CD4-positive, alpha-beta memory T cell (primary cell): ENCODE measurements around the gene SLC7A5. TPM values are rescaled to one million over a fixed set of nuclear protein-coding genes. Genes with fewer than 3 reads are reported as not detected.
A peak's percentile ranks its signal among the peaks of the same experiment; 100 is the strongest.
"Not testable (repeated sequence)": the region's sequence is repeated elsewhere in the genome, so short reads cannot be mapped to it uniquely, and the experiment has no call there.

Source experiments
- CTCF ChIA-PET: fragments of 350-600 bp; sonication (Branson Sonifier 250); formaldehyde crosslinking; loops from one replicate; lab custom pipeline; 2021; ENCODE audit warnings: inconsistent platforms; ENCODE audit not compliant: partially characterized antibody; lab: Charles Lee
- POLR2A ChIA-PET: fragments of 350-600 bp; sonication (Branson Sonifier 250); formaldehyde crosslinking; loops from one replicate; lab custom pipeline; 2021; ENCODE audit not compliant: partially characterized antibody; lab: Charles Lee
- DNase-seq, 5 donors: peaks; one replicate each; pipeline versions ENCODE4 v3.0.0 to v3.0.0-alpha.2; 2020 to 2022; ENCODE audit warnings: mixed read lengths in 1 of 5
- H3K27ac ChIP-seq: one replicate; pipeline ENCODE4 v1.7.0; 2013; ENCODE audit warnings: low read depth, low read length
- H3K27me3 ChIP-seq: 2 replicates; pipeline ENCODE4 v1.7.0; 2013; ENCODE audit warnings: mild to moderate bottlenecking, low read length, moderate library complexity; ENCODE audit not compliant: insufficient read depth
- H3K36me3 ChIP-seq: 2 replicates; pipeline ENCODE4 v1.7.0; 2013; ENCODE audit warnings: mild to moderate bottlenecking, low read length, moderate library complexity; ENCODE audit not compliant: insufficient read depth
- H3K4me1 ChIP-seq: 2 replicates; pipeline ENCODE4 v1.7.0; 2013; ENCODE audit warnings: mild to moderate bottlenecking, low read length, moderate library complexity; ENCODE audit not compliant: insufficient read depth
- H3K4me3 ChIP-seq, 2 donors: one replicate each; pipeline ENCODE4 v1.7.0; 2013; ENCODE audit warnings: low read length in 2 of 2, mild to moderate bottlenecking in 1 of 2
- H3K9me3 ChIP-seq, 2 donors: one replicate each; pipeline ENCODE4 v1.7.0; 2013; ENCODE audit warnings: low read length in 2 of 2, control low read depth in 1 of 2; ENCODE audit not compliant: control insufficient read depth in 1 of 2
- H3K27ac Mint-ChIP-seq, 7 donors: one replicate each; pipeline ENCODE4 v1.8.0; 2020 to 2021; ENCODE audit warnings: mixed read lengths in 7 of 7, mild to moderate bottlenecking in 6 of 7, inconsistent platforms in 3 of 7, moderate library complexity in 3 of 7
- H3K27me3 Mint-ChIP-seq, 2 donors: one replicate each; pipeline ENCODE4 v1.8.0; 2020 to 2021; ENCODE audit warnings: mixed read lengths in 2 of 2
- H3K36me3 Mint-ChIP-seq, 2 donors: one replicate each; pipeline ENCODE4 v1.8.0; 2020 to 2021; ENCODE audit warnings: mixed read lengths in 2 of 2, inconsistent platforms in 1 of 2, mild to moderate bottlenecking in 1 of 2
- H3K4me1 Mint-ChIP-seq, 4 donors: one replicate each; pipeline ENCODE4 v1.8.0; 2020 to 2021; ENCODE audit warnings: mixed read lengths in 4 of 4, mild to moderate bottlenecking in 1 of 4
- H3K4me3 Mint-ChIP-seq, 8 donors: one replicate each; pipeline ENCODE4 v1.8.0; 2020 to 2021; ENCODE audit warnings: mixed read lengths in 8 of 8, mild to moderate bottlenecking in 7 of 8, moderate library complexity in 6 of 8, inconsistent platforms in 3 of 8
- H3K9me3 Mint-ChIP-seq, 8 donors: one replicate each; pipeline ENCODE4 v1.8.0; 2020 to 2021; ENCODE audit warnings: mixed read lengths in 8 of 8, mild to moderate bottlenecking in 5 of 8, inconsistent platforms in 3 of 8, moderate library complexity in 1 of 8
- intact Hi-C: fragments of 100-400 bp; cut with micrococcal nuclease; formaldehyde crosslinking; loops from one replicate; pipeline ENCODE4 v1.15.1; 2023
- polyA plus RNA-seq, 2 donors: library from polyadenylated mRNA; unstranded; fragments of 300-500 nt; fragmentation: Illumina TruSeq; gene quantifications; one replicate each; pipeline ENCODE4 v1.2.3, GENCODE V29; 2021
- total RNA-seq, 2 experiments: library from RNA; stranded (reverse); gene quantifications; one replicate each; pipeline ENCODE4 v1.2.3, GENCODE V29; 2021

Gene SLC7A5
- total and polyA plus RNA-seq, 4 experiments from 2014 or later: 3.5 to 13.5 (median 9.2) TPM

DNA sequence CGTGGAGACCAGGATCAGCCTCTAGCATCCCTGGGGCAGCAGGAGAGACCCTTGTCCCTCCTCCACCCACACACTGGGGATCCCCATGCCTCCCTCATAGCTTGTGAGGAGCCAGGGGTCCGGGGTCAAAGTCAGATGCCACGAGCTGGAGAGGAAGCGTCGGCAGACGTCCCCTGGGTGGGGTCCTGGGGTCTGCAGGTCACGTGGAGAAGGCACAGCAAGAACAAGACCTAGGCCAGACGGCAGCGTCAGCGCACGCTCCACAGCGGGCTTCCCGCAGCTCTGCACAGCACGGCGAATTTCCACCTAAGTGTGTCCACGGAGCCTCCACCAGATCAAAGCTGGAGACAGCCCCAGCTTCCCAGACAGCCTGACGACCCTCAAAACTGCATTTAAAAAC lies 49.3 kb downstream of the SLC7A5 start:
- H3K36me3 Mint-ChIP-seq: peaks cover 0 to 2% of the 10 kb centered on the region in 2 donors
- ChIA-PET POLR2A (no interaction called here), CTCF (interaction anchor here (1.1 kb wide), 1 partner anchor 30 kb away, joined by 3 read pairs; no protein-coding TSS in a partner anchor)
- H3K27me3 ChIP-seq: no peaks in the 10 kb centered on the region
- H3K27ac Mint-ChIP-seq: no peak overlapping the region
- H3K27me3 Mint-ChIP-seq: no peaks in the 10 kb centered on the region
- H3K4me3 ChIP-seq: no peak overlapping the region
- peaks cover 0 to 22% (median 13%) of the 10 kb centered on the region in 8 donors for H3K9me3 Mint-ChIP-seq
- no peak overlapping the region for H3K4me3 Mint-ChIP-seq
- DNase-seq: peak in 1 of 5 donors; percentile 26
- no peak overlapping the region for H3K27ac ChIP-seq
- intact Hi-C loops: no loop called here
- H3K9me3 ChIP-seq: peaks cover 0 to 6% of the 10 kb centered on the region in 2 donors
- H3K36me3 ChIP-seq: no peaks in the 10 kb centered on the region
- peaks cover 0 to 13% (median 2%) of the 10 kb centered on the region in 4 donors for H3K4me1 Mint-ChIP-seq
- peaks cover 6% of the 10 kb centered on the region for H3K4me1 ChIP-seq

DNA sequence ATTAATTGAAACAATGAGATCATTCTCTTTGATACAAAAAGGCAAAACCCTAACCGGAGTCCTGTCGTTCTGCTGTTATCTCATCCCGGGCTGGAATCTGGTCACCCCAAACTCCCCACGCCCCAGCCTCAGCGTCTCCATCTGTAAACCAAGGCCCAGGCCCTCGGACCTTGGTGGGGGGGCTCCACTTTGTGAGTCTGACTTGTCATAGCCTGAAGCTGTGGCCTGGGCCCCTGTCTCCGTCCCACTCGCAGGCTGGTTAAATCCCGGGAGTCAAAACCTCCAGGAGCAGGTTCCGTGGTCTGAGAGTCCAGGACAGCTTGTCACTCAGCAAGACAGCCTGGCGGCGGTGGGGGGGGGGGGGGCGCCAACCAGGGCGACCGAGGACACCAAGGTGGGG lies 50.0 kb downstream of the SLC7A5 start:
- H3K27ac ChIP-seq: no peak overlapping the region
- no peaks in the 10 kb centered on the region for H3K27me3 ChIP-seq
- intact Hi-C loops: no loop called here
- no peaks in the 10 kb centered on the region for H3K36me3 ChIP-seq
- Mint-ChIP-seq H3K36me3 (peaks cover 0 to 2% of the 10 kb centered on the region in 2 donors), H3K27ac (peak overlapping the region in 1 of 7 donors; percentile 55), H3K4me1 (peaks cover 0 to 13% (median 2%) of the 10 kb centered on the region in 4 donors), H3K27me3 (no peaks in the 10 kb centered on the region), H3K9me3 (peaks cover 0 to 22% (median 13%) of the 10 kb centered on the region in 8 donors), H3K4me3 (no peak overlapping the region)
- ChIA-PET CTCF (interaction anchor here (1.6 kb wide), 1 partner anchor 41 kb away, joined by 7 read pairs; no protein-coding TSS in a partner anchor), POLR2A (no interaction called here)
- no peak overlapping the region for H3K4me3 ChIP-seq
- peaks cover 0 to 6% of the 10 kb centered on the region in 2 donors for H3K9me3 ChIP-seq
- H3K4me1 ChIP-seq: peaks cover 6% of the 10 kb centered on the region
- DNase-seq: peak in 1 of 5 donors; percentile 22

DNA sequence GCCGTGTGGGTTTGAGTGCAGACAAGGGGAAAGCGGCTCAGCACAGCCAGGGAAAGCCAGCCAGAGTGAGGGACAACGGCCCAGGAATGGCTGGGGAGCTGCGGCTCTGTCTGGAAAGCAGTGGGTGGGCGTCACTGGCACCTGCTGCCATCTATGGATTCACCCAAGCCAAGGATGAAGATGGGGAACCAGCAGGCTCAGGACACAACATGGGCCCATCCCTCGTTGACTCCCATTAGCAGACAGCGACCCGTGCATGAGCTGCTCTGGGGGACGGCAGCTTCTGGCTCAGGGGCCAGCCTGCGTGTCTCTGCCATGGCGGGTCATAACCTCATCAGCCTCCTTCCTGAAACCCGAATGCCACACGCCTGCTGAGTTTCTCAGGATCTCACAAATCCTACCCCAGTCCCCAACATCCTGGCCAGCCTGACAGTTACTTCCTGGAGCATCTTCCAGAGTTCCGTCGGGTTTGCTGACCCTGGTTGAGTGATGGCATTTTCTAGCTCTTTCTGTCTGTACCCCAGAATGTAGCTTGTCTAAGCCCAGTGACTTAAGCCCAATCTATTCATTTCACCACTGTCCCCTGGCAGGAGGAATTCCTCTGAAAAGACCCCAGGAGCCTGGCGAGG lies 50.7 kb downstream of the SLC7A5 start:
- Mint-ChIP-seq H3K27me3 (no peaks in the 10 kb centered on the region), H3K36me3 (peaks cover 0 to 2% of the 10 kb centered on the region in 2 donors), H3K4me1 (peaks cover 0 to 13% (median 2%) of the 10 kb centered on the region in 4 donors), H3K4me3 (no peak overlapping the region), H3K27ac (peak overlapping the region in 1 of 7 donors; percentile 55), H3K9me3 (peaks cover 0 to 22% (median 13%) of the 10 kb centered on the region in 8 donors)
- Histone ChIP-seq H3K4me3 (no peak overlapping the region), H3K36me3 (no peaks in the 10 kb centered on the region), H3K27ac (no peak overlapping the region), H3K27me3 (no peaks in the 10 kb centered on the region), H3K4me1 (peaks cover 6% of the 10 kb centered on the region), H3K9me3 (peaks cover 0 to 6% of the 10 kb centered on the region in 2 donors)
- intact Hi-C loops: no loop called here
- DNase-seq: peak in 1 of 5 donors; percentile 25
- POLR2A ChIA-PET: no interaction called here
- CTCF ChIA-PET: interaction anchor here (0.5 to 1.6 kb wide), 2 partner anchors 40 to 97 kb away, joined by 4 to 7 read pairs; no protein-coding TSS in a partner anchor

DNA sequence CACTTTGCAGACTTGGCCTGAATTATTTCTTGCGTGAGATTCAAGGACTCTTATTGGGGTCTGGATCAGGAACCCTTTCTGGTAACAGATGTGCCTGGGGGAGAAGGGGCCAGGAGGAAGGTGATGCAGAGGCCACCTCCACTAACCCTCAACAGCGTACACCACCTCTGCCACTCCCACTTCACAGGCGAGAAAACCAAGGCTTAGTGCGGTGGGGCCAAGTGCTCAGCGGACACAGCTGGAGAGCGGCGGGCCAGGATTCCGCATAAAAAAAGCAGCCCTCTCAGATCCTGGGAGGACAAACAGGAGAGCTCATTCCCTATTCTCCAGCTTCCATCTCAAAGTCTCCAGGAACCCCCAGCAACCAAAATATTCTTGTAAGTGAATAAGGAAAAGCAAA lies 51.4 kb downstream of the SLC7A5 start:
- Histone ChIP-seq H3K4me1 (peaks cover 6% of the 10 kb centered on the region), H3K36me3 (no peaks in the 10 kb centered on the region), H3K9me3 (peaks cover 0 to 6% of the 10 kb centered on the region in 2 donors), H3K4me3 (no peak overlapping the region), H3K27me3 (no peaks in the 10 kb centered on the region), H3K27ac (no peak overlapping the region)
- intact Hi-C loops: no loop called here
- peaks cover 0 to 2% of the 10 kb centered on the region in 2 donors for H3K36me3 Mint-ChIP-seq
- no peak overlapping the region for H3K4me3 Mint-ChIP-seq
- peaks cover 0 to 13% (median 2%) of the 10 kb centered on the region in 4 donors for H3K4me1 Mint-ChIP-seq
- peak overlapping the region in 1 of 7 donors; percentile 72 for H3K27ac Mint-ChIP-seq
- POLR2A ChIA-PET: no interaction called here
- peaks cover 0 to 22% (median 13%) of the 10 kb centered on the region in 8 donors for H3K9me3 Mint-ChIP-seq
- CTCF ChIA-PET: interaction anchor here (1.6 kb wide), 1 partner anchor 39 kb away, joined by 7 read pairs; no protein-coding TSS in a partner anchor
- H3K27me3 Mint-ChIP-seq: no peaks in the 10 kb centered on the region
- DNase-seq: peak in 1 of 5 donors; percentile 1

DNA sequence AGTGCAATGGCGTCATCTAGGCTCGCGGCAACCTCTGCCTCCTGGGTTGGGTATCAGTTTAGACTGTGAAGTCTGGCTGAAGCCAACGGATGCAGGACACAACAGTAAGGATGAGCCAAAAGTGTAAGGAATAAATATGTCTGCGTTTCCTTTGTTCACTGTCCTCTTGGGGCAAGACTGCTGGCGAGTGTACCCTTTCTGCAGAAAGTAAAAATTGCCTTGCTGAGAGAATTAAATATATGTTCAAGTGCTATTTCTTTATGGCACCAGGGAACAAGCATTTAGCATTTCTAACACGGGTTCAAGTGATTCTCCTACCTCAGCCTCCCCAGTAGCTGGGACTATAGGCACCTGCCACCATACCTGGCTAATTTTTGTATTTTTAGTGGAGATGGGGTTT lies 51.9 kb downstream of the SLC7A5 start:
- H3K4me3 ChIP-seq, H3K9me3 ChIP-seq, intact Hi-C loops, H3K27me3 ChIP-seq, H3K4me1 ChIP-seq, H3K27ac ChIP-seq, H3K36me3 Mint-ChIP-seq, H3K36me3 ChIP-seq, POLR2A ChIA-PET, CTCF ChIA-PET, H3K27me3 Mint-ChIP-seq, H3K4me3 Mint-ChIP-seq, DNase-seq: not testable (repeated sequence)
- Mint-ChIP-seq H3K4me1 (peaks cover 0 to 13% (median 2%) of the 10 kb centered on the region in 4 donors), H3K9me3 (peaks cover 0 to 22% (median 13%) of the 10 kb centered on the region in 8 donors), H3K27ac (peak overlapping the region in 1 of 7 donors; percentile 72)

DNA sequence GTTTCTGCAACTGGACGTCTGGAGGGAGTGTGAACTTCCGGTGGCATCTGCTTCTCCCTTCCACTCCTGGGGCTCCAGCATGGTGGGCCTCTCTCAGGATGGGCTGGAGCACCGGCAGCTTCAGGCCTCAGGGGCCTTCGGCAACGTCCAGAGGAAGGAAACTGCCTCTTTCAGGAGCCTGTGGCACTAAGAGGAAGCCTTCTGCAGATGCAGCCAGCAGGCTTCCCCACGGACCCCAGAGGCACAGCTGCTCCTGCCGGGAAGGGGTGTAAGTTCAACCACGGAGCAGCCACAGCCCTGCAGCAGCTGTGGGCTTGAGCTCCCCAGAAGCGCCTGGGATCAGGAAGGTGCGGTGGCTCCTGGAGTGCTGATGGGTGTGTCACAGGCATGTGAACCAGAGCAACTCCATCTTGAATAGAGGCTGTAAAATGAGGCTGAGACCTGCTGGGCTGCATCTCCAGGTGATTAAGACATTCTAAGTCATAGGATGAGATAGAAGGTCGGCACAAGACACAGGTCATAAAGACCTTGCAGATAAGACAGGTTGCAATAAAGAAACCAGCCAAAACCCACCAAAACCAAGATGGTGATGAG lies 52.7 kb downstream of the SLC7A5 start:
- Histone ChIP-seq H3K4me3 (no peak overlapping the region), H3K9me3 (peaks cover 0 to 6% of the 10 kb centered on the region in 2 donors), H3K27ac (no peak overlapping the region), H3K27me3 (no peaks in the 10 kb centered on the region), H3K36me3 (no peaks in the 10 kb centered on the region), H3K4me1 (peaks cover 4% of the 10 kb centered on the region)
- no peak overlapping the region for H3K4me3 Mint-ChIP-seq
- CTCF ChIA-PET: no interaction called here
- no peaks in the 10 kb centered on the region for H3K27me3 Mint-ChIP-seq
- H3K4me1 Mint-ChIP-seq: peaks cover 0 to 8% (median 2%) of the 10 kb centered on the region in 4 donors
- DNase-seq: peak in 1 of 5 donors; percentile 14
- peaks cover 0 to 2% of the 10 kb centered on the region in 2 donors for H3K36me3 Mint-ChIP-seq
- peaks cover 0 to 22% (median 13%) of the 10 kb centered on the region in 8 donors for H3K9me3 Mint-ChIP-seq
- H3K27ac Mint-ChIP-seq: peak overlapping the region in 1 of 7 donors; percentile 59
- intact Hi-C loops: no loop called here
- POLR2A ChIA-PET: no interaction called here

DNA sequence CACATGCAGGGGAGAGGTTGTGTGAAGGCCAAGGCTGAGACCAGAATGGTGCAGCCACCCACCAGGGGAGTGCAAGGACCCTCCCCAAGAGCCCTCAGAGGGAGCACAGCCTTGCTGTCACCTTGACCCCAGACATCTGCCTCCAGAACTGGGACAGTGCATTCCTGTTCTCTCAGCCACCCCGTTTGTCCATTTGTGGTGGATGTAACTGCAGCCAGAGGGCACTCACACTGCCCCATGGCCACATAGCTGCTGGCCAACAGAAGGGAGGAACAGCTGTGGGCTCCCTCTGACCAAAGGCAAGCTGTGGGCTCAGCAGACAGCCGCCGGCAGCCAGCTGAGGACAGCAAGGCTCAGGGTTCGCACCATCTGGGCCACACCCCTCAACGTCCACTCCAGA lies 53.7 kb downstream of the SLC7A5 start:
- Mint-ChIP-seq H3K9me3 (peaks cover 0 to 22% (median 13%) of the 10 kb centered on the region in 8 donors), H3K4me1 (peaks cover 0 to 4% (median under 1%) of the 10 kb centered on the region in 4 donors), H3K27me3 (no peaks in the 10 kb centered on the region), H3K4me3 (no peak overlapping the region), H3K27ac (no peak overlapping the region), H3K36me3 (no peaks in the 10 kb centered on the region)
- no peak overlapping the region for H3K27ac ChIP-seq
- H3K27me3 ChIP-seq: no peaks in the 10 kb centered on the region
- DNase-seq: peak in 1 of 5 donors; percentile 35
- ChIA-PET CTCF (no interaction called here), POLR2A (interaction anchor here (0.9 kb wide), 1 partner anchor 9 kb away, joined by 3 read pairs; no protein-coding TSS in a partner anchor)
- no peak overlapping the region for H3K4me3 ChIP-seq
- no peaks in the 10 kb centered on the region for H3K4me1 ChIP-seq
- intact Hi-C loops: no loop called here
- H3K9me3 ChIP-seq: peaks cover 0 to 6% of the 10 kb centered on the region in 2 donors
- H3K36me3 ChIP-seq: no peaks in the 10 kb centered on the region
